HG03159 (cell line): Measurements from ENCODE around the gene MATCAP1.

Experiments used
- ATAC-seq: cut with Tn5 transposase; IDR thresholded peaks from one replicate; pipeline ENCODE4 v1.9.1; 2021; ENCODE audit warnings: mild to moderate bottlenecking, moderate library complexity; ENCODE audit not compliant: unreplicated experiment

Gene MATCAP1

DNA sequence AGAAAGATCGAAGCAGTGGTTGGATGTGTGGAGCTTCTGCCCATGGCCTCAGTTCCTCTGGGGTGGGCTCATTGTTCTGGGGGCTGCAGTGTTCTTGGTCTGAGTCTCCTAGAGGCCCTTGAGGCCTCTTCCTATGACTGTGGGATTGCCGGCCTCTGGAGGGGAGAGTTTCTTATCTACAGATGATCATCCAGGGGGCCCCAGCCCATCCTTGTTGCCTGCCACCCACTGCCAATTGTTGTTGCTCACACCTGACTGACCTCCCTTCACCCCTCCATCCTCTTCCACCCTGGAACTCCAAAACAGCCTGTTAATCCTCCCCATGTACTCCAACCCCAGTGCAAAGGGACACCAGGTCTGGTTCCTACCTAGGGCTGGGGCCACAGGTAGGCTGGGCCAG is 38.8 kb downstream of the MATCAP1 start:
- ATAC-seq: no peak

- ATAC-seq: no peak
Measured at GRCh38 chr16:67142342-67142741, 41.4 kb downstream of the MATCAP1 start.

DNA sequence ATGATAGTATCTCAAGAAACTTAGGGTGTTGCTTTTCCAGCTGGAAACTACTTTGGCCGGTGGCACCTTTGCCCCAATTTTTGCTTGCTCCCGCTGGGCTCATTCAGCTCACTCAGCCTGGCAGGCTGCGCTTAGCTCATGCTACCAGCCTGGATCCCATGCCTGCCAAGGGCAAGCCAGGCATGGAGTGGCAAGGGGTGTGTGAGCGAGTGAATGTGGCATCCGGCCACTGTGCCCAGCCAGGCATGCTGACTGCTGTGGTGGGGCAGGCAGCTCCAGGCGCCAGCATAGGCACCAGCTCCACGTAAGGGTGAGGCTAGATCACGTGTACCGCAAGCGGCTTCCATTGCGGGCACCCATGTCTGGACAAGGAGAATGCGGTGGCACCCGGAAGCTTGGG is 42.4 kb downstream of the MATCAP1 start:
- ATAC-seq: no peak

- no peak for ATAC-seq
Measured at GRCh38 chr16:67137605-67138004, 46.2 kb downstream of the MATCAP1 start.

- no peak for ATAC-seq
Measured at GRCh38 chr16:67129422-67129821, 54.3 kb downstream of the MATCAP1 start.

GRCh38 chr16:67128887-67129286 is 54.9 kb downstream of the MATCAP1 start:
- ATAC-seq: no peak

DNA sequence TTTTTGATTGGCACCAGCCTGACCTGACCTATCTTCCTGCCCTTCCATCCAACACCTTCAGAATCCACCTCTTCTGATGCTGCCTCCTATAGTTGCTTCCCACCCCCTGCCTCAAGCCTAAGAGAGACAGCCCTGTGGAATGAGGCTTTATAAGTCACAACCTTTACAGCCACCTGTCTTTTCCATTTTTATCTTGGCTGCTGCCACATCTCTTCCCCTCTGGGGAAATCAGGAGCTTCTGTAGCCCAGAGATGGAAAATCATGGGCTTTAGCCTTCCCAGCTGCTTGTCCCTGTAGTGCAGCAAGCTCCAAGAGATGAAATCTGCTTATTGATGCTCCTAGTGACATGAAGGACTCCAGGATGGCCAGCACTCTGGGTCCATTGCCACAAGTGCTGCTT is 55.3 kb downstream of the MATCAP1 start:
- ATAC-seq: no peak
